ENCODE results near the gene A4GALT.
"Not testable (repeated sequence)": the region's sequence is repeated elsewhere in the genome, so short reads cannot be mapped to it uniquely, and the experiment has no call there.

The A4GALT gene, protein sequence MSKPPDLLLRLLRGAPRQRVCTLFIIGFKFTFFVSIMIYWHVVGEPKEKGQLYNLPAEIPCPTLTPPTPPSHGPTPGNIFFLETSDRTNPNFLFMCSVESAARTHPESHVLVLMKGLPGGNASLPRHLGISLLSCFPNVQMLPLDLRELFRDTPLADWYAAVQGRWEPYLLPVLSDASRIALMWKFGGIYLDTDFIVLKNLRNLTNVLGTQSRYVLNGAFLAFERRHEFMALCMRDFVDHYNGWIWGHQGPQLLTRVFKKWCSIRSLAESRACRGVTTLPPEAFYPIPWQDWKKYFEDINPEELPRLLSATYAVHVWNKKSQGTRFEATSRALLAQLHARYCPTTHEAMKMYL

DNA sequence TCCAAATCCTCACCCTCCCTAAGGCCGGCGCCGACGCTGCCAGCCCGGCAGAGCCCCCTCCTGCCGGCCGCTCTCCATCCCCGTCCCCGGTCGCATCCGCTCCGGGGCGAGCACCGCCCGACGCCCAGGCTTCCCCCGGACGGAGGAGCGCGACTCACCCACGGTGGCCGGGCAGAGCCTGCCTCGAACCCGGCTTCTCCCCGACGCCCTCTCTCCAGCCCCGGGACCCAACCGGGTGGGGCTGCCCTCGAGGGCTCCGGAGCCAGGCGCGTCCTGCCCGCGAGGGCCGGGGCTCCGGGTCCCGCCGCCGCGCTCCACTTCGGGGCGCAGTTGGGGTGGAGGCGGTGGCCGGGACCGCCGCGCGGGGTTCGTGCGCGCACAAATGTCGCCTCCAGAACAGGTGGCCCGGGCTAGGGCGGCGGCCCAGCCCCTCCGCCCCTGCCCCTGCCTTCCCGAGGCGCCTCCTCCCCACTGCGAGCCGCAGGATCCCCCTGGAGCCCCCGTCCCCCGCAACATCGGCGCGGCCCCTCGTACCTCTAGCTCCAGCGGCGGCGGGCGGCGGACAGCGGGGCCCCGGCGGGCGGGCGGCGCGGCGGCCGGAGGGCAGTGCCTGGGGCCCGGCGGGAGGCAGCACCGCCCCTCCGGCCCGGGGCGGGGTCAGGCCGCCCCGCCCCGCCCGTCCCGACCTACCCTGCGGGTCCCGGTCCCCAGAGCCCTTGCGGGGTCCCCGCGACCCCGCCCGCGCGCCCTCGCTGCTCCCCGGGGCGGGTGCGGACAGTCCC is at the start of gene A4GALT:
Gene A4GALT, minus strand, starts transcription at position 608 of the 782 bp plus-strand sequence. CDS start 26,919 bp downstream, outside the sequence.
- peak; percentile 23 to 27 for DNase-seq

DNA sequence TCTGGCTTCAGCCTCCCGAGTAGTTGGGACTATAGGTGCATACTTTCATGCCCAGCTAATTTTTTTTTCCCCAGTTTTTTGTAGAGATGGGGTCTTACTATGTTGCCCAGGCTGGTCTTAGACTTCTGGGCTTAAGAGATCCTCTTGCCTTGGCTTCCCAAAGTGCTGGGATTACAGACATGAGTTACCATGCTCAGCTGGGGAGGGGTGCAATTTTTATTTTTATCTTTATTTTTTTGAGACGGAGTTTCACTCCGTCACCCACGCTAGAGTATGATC is 49.7 kb upstream of the A4GALT start:
- no peak for DNase-seq

DNA sequence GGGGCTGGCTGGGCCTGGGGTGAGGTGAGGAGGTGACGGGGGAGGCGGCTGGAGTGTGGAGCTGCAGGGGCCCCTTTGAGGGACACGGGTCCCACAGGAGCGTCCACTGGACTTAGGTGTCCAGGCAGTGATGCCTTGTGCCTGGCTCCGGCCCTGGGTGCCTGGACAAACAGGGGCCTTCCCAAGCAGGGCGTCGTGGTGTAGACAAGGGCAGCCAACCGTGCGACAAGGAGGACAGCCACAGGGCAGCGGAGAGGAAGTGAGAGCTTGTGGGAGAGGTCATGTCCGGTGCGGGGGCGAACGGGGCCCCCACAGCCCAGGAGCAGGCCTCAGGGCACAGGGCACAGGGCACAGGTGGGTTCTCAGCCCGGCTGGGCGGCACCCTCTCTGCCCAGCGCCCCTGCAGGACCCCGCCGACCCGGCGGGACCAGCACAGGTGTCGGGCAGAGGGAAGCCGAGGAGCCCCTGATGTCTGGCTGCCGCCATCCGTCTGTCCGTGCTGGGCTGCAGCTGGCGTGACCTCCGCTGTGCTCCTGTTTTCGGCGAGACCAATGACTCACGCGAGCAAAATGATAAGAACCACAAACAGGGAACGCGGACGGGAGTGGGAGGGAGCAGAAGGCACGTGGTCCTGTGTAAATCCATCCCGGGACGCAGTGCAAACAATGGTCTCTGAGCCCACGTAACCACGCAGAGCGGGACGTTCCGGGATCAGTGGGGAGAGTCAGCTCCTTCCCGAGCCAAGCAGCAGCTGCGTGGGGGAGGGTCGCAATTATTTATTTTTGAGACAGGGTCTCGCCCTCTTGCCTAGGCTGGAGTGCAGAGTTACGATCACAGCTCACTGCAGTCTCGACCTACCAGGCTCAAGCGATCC is 49.1 kb upstream of the A4GALT start:
- DNase-seq: no peak

DNA sequence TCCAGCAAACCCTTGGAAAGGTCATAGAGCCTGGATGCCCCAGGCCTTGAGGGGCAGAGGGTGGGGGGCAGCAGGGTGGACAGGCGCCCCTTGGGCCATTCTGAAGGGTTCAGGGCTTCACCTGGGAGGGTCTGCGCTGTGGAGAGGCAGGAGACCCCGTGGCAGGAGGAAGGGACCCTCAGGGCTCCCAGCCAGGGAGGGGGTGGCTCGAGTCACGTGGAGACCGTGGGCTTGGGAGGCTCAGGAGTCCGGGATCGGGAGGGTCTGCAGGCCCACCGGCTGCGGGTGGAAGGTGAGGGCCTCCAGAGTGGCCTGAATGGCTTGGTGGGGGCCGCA is 48.5 kb upstream of the A4GALT start:
- no peak for DNase-seq

DNA sequence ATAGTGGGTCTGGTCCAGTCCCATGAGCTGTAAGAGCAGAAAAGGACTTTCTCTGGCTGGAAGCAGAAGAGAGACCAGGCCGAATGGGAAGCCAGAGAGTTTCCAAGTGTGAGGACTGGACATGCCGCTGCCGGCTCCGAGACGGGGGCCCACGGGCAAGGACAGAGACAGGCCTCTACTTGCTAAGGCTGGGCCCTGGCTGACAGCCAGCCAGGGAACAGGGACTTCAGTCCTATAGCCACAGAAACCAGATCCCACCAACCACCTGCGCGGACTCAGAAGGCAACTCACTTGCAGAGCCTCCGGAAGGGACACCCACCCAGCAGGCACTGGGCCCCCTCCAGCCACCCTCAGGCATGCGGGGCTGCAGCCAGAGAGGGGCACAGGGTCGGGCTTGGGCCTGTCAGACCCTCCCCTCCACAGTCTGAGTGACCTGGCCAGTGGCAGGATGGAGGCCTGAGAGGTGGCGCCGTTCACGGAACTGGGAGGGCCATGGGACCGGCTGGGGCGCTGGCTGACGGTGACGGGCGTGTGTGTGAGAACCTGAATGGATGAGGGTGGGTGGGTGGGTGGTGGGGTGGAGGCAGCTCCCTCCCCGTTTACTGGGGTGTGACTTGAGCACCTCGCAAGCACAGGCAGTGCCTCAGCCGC is 47.8 kb upstream of the A4GALT start:
- no peak for DNase-seq

DNA sequence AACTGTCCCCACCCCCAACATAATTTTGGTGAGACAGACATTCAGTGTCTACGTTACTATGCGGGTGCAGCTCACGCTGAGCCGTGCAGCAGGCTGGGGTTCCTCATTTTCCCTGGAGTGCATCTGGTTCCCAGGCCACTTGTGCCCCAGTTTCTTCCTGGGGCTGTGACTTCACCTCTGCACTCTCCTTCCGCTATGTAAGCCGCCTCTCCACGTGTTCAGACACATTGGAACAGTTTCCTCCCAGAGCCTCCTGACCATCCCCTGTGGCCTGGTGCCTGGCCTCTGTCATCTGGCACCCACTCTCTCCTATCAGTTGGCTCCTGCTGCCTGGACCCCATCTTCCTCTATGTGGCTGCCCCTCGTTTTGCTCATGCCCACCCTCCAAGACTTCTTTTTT is 46.2 kb upstream of the A4GALT start:
- DNase-seq: no peak

DNA sequence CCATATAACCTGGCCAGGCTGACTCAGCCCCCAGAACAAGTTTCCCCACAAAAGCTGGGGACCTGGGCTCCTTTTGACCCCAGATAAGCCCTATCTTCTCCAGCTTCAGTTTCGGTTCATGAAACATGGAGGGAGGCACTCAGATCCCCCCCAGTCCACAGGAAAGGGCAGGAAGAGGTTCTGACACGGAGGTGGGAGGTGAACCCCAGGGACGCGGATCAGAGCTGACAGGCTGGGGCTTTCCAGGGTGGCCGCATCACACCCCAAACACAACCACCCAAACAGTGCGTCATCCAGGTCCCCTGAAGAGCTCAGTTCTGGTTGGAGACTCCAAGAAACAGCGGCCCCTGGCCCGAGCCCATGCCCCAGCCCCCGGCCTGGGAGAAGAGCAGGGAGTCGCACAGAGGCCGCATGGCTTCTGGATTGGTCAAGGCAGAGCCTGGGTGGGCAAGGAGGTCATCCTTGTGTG is 44.3 kb upstream of the A4GALT start:
- no peak for DNase-seq

DNA sequence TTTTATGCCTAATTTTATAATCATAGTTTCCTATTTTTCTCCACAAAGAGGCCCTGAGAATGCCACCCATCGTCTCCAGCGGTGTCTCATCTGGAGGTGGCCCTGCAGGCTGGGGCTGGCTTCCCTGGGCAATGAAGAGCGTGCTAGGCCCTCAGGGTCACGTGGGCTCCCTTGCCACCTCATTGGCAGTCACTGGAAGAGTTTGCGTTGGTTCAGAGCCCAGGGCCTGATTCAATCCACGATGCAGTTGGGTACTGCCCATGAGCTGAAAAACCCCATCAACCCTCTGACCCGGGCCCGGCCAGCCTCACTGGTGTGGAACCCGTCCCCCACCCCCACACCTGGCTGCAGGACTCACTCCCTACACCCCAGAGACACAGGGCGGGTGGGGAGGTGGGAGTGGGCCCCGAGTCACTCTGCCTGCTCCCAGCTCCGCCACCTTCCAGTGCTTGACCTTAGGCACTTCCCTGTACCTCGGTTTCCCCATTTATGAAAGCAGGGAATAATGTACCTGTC is 43.4 kb upstream of the A4GALT start:
- DNase-seq: no peak

DNA sequence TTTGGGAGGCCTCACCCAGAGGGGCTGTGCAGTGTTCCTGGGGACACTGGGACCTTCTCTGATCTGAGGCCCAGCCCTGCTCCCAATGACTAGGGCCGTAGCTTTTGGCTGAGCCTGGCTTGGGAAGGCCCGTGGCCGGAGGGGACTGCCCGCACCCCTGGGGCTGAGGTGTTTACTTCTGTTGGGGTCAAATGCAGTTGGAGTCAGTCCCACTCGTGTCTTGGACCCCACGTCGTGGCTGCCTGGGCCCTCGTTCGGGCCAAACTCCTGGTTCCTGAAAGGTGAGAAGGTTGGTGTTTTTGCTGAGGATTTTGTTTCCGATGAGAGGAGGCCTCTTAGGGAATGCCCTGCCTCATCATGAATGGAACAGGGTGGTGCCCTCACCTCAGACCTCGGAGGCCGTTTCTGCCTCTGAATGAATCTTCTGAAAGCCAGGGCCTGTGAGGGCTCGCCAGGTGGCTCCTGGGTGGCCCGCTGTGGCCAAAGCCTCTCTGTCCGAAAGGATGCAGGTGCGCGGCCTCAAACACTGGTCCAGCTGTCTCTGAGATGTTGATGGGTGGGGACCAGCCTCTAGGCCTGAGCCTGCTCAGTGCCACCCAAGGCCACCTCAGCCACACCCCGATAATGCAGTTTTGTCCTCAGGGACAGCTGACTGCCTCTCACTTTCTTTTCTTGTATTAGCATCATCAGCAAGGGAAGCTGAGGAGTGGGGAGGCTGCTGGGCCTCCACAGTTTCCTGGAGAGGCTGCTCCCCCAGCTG is 40.3 kb upstream of the A4GALT start:
- no peak for DNase-seq

DNA sequence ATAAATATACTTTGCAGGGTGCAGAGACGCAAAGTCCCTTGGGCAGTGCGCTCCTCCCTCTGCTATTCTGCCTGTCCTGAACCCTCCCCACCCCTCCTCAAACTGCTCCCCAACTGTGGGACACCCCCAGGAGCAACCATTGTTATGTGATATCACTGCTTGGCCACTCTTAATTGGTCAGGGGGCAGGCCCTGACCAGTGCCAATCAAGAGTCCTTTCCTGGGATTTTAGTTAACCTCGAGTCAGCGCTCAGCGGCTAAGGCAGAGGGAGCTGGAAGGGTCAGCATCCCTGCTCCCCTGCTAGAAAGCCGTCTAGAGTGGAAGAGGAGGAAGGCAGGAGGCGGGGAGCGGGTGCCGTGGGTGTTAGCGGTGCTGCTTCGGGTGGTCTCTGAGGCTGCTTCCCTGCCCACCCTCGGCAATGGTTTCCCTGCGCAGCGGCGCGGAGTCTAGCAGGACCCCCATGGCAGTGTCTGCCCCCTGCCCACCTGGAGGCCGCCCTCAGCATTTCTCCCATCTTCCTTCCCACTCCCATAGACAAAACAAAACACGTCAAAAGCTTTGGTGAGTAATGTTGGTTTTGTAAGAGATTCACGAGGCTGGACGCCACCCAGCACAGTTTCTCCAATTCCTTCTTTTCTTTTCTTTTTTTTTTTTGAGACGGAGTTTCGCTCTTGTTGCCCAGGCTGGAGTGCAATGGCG is 38.4 kb upstream of the A4GALT start:
- no peak for DNase-seq

DNA sequence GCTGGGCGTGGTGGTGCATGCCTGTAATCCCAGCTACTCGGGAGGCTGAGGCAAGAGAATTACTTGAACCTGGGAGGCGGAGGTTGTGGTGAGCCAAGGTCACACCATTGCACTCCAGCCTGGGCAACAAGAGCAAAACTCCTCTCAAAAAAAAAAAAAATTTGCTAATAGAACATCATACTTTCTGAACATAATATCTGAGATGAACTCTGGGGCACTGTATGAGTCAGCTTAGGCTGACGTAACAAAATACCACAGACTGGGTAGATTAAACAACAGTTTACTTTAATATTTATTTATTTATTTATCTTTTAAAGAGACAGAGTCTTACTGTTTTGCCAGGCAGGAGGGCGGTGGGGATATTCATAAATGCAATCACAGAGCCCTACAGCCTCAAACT is 34.9 kb upstream of the A4GALT start:
- not testable (repeated sequence) for DNase-seq

DNA sequence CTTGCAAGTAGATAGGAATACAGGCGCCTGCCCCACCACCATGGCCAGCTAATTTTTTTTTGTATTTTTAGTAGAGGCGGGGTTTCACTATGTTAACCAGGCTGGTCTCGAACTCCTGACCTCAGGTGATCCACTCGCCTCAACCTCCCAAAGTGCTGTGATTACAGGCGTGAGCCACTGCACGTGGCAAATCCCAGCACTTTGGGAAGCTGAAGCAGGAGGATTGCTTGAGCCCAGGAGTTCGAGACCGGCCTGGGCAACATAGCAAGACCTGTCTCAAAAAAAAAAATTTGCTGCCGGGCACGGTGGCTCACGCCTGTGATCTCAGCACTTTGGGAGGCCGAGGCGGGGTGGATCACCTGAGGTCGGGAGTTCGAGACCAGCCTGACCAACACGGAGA is 34.5 kb upstream of the A4GALT start:
- DNase-seq: not testable (repeated sequence)

DNA sequence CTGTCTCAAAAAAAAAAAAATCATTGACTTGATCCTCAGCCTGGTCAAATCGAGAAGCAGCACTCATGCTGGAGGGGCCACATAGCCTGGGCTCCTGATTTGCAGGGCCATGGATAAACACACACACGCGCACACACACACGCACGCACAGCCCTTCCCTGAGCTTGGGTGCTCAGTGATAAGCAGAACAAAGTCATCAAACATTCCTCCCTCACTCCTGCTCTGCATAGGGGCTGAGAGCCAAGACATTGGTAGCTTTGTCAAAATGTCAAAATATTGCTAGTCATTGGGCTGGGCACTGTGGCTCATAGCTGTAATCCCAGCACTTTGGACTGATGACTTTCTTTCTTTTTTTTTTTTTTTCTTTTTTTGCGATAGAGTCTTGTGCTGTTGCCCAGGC is 34.0 kb upstream of the A4GALT start:
- DNase-seq: no peak

DNA sequence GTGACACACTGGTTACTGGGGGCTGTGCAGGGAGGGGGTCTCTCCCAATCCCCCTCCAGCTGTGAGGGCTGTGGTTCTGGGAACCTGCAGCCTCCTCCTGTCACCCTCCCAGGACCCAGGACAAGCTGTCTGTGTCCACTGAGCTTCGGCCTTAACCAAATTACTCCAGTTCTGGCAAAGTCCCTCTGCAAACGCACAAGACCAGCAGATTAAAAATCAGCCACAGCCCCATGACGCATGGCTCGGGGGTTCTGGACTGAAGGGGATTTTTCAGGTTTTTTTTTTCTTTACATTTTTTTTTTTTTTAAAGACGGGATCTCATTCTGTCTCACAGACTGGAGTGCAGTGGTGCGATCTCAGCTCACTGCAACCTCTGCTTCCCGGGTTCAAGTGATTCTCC is 32.2 kb upstream of the A4GALT start:
- no peak for DNase-seq

DNA sequence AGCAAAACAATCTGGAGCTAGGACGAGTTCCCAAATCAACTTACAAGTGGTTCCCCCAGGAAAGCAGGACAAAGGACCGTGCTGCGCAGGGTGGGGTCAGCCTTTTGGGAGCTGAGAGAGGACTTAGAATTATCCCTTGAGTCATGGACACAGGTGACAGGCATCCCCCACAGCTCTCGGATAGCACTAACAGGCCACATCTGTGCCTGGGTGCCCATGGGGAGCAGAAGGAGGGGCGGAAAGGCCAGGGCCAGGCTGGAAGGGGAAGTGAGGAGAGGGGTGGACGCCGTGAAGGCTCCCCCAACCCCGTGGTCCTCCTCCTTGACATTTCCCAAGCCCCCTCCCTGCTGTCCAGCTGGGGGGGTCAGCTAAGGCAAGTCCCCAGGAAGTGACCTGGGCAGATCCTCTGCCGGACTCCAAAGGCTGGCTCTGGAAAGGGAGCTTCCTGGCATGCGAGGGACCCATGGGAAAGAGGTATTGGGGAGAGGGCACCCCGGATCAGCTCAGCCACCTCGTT is 31.6 kb upstream of the A4GALT start:
- DNase-seq: no peak

DNA sequence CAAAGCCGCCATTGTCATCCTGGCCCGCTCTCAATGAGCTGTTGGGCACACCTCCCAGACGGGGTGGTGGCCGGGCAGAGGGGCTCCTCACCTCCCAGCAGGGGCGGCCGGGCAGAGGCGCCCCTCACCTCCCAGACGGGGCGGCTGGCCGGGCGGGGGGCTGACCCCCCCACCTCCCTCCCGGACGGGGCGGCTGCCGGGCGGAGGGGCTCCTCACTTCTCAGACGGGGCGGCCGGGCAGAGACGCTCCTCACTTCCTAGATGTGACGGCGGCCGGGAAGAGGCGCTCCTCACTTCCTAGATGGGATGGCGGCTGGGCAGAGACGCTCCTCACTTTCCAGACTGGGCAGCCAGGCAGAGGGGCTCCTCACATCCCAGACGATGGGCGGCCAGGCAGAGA is 29.8 kb upstream of the A4GALT start:
- not testable (repeated sequence) for DNase-seq

DNA sequence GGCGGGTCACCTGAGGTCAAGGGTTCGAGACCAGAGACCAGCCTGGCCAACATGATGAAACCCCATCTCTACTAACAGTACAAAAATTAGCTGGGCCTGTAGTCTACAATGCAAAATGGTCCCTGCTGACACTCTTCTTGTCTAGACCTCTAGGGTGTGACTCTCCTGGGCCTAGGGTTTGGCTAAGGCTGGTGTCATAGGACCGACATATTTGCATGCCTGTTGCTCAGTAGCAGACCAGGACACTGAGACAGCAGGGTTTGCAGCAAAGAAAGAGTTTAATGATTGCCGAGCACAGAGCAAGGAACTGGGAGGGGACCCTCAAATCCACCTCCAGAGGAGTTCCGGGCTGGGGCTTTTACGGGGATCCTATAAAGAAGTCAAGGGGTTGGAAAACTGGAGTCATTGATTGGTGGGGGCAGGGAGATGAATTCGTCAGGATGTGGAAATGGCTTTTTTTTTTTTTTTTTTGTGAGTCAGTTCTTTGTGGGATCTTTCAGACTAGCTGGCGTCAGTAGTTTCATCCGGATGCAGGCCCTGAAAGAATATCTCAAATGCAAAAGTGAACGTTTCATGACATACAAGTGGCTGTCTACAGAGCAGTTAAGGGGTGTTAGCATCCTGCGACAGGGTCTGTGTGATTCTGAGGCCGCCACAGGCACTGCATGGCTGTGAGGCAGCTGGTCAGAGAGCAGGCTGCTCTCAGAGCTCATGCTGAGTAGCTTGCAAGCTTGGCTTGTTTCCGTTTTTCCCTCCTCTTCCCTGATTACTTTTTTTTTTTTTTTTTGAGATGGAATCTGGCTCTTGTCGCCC is 27.2 kb upstream of the A4GALT start:
- DNase-seq: no peak

DNA sequence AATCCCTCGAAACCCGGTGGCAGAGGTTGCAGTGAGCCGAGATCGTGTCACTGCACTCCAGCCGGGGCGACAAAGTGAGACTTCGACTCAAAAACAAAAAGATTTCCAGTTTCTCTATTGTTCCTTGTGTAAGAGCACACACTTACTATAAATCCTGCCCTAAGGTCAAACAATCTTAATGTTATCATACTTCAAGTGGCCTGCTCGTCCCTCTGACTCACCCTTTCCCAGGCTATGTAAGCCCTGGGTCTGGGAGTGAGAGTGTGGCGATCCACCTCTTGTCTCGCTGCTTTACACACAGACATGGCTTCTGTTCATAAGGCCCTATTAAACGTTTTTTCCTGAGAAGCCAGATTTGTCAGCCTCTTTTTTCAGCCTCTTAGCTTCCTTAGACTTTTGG is 24.4 kb upstream of the A4GALT start:
- DNase-seq: no peak

DNA sequence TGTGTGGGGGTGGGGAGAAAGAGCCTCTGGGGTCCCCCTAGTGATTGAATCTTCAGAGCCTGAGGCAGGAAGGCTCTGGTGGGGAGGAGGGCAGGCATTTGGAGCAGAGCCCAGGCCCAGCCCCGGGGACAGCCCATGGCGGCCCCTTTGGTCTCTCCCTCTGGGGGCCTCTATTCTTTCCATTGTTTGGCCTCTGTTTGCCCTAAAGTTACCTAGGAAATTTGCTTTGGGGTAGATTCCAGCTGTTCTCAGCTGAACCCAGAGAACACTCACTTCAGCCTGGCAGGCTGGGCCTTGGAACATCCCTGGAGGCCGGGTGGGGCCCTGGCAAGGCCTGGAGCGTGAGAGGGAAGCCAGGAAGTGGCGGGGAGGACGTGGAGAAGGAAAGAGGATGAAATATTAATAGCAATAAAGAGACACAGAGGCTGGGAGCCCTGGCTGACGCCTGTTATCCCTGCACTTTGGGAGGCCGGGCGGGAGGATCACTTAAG is 22.9 kb upstream of the A4GALT start:
- DNase-seq: no peak

DNA sequence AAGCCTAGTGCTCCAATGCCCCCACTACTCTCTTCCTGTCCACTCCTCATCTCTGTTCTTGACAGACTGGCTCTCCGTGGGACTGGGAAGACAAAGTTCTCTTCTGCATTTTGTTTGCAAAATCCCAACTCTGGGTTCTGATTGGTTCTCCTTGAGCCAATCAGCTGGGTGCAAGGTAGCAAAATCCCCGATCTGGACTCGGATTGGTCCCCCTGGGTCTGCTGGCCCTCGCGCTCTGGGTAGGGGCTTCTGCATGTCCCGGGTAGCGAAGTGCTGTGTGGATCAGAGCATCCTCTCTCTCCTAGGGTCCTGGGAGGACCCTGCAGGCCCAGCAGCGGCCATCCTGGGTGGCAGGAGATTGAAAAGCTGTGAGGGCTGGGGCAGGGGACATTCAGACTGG is 22.3 kb upstream of the A4GALT start:
- DNase-seq: no peak

Data from activated T-cell treated with anti-CD3 and anti-CD28 coated beads, Interleukin-2, amount 50 U/mL, for 48 hours (primary cell).